Adrenal gland (tissue), 12 donors: ENCODE results near the gene NIPSNAP3A. TPM values are rescaled to one million over a fixed set of nuclear protein-coding genes. Genes with fewer than 3 reads are reported as not detected.

ENCODE experiments used
- DNase-seq, 7 donors: peaks; one replicate each; pipeline ENCODE4 v3.0.0-alpha.2; 2019 to 2020
- H3K27ac ChIP-seq, 5 donors: fragments of 200-600 bp; sonication (generic) in 4 of 5; 1 replicate in 3 of 5; 2 replicates in 2 of 5; pipeline versions ENCODE4 v1.5.1 to v1.8.0; 2016 to 2020; ENCODE audit warnings: mild to moderate bottlenecking in 1 of 5
- H3K27me3 ChIP-seq: fragments of 200-600 bp; 2 replicates; pipeline ENCODE4 v1.8.0; 2021
- H3K36me3 ChIP-seq, 2 donors: fragments of 200-600 bp; replicated peaks in 1 of 2; 1 replicate in 1 of 2; 2 replicates in 1 of 2; pipeline versions ENCODE4 v1.5.1 to v1.8.0; 2018 to 2022
- H3K4me1 ChIP-seq, 2 donors: fragments of 200-600 bp; replicated peaks in 1 of 2; 1 replicate in 1 of 2; 2 replicates in 1 of 2; pipeline versions ENCODE4 v1.5.1 to v1.8.0; 2018 to 2021
- H3K4me3 ChIP-seq, 4 donors: fragments of 200-600 bp; sonication (generic) in 3 of 4; one replicate each; pipeline ENCODE4 v1.5.1; 2016 to 2018
- H3K9me3 ChIP-seq, 3 donors: fragments of 200-600 bp; sonication (generic) in 1 of 3; replicated peaks in 1 of 3; 1 replicate in 2 of 3; 2 replicates in 1 of 3; pipeline versions ENCODE4 v1.5.1 to v1.8.0; 2016 to 2021
- CTCF ChIP-seq, 6 experiments: fragments of 450-650 bp in 4 of 6; fragments of 200-600 bp in 2 of 6; sonication (generic) in 1 of 6; IDR thresholded peaks; 1 replicate in 5 of 6; 2 replicates in 1 of 6; pipeline versions ENCODE4 v1.5.1 to v1.8.0; 2016 to 2021; ENCODE audit warnings: antibody characterized with exemption in 6 of 6, mild to moderate bottlenecking in 2 of 6, moderate library complexity in 1 of 6
- POLR2A ChIP-seq, 2 donors: fragments of 450-650 bp; IDR thresholded peaks; one replicate each; pipeline ENCODE4 v1.6.1; 2017; ENCODE audit warnings: antibody characterized with exemption in 2 of 2, mild to moderate bottlenecking in 2 of 2, moderate library complexity in 1 of 2
- WGBS, 4 donors: extraction: QIAGEN DNeasy Blood & Tissue Kit in 2 of 4; methylation state at CpG; one replicate each; pipeline versions ENCODE4 v1.1.5 to v1.1.7; 2013 to 2017; 5-methylcytosine and 5-hydroxymethylcytosine counted together
- intact Hi-C, 2 donors: fragments of 100-400 bp; cut with DNase I; formaldehyde crosslinking; loops; one replicate each; pipeline versions ENCODE4 v1.14.1 to v1.15.0; 2022 to 2023
- polyA plus RNA-seq, 3 donors: library from polyadenylated mRNA; stranded (reverse); fragments of 200-250 nt in 2 of 3; fragments of 350-450 nt in 1 of 3; fragmentation: Illumina TruSeq in 1 of 3; extraction: RNeasy Lipid Tissue Mini Kit (QIAGEN cat#74804) in 1 of 3; gene quantifications; one replicate each; pipeline ENCODE4 v1.2.3, GENCODE V29; 2013 to 2014
- total RNA-seq, 9 donors: library from RNA; depleted of rRNA in 4 of 9; stranded (reverse); fragments of >200 nt in 4 of 9; fragments of 120-200 nt in 1 of 9; fragmentation: NEBNext Ultra II Directional in 1 of 9; extraction: Animal tissue kit (Norgen Biotek cat#: 25700) in 1 of 9; gene quantifications; one replicate each; pipeline versions ENCODE4 v1.1.0 to v1.2.4, GENCODE V29; 2013 to 2023
- donor health status: healthy with polysubstance abuse.
- donor health status: Bipolar disorder and iron deficiency.
- donor health status: DM: yes; HTN: yes; CAD: no.
- donor health status: DM: no; HTN: no; CAD: no.
- donor health status: DM: no; HTN: no; CAD: no.
- donor health status: DM: yes; HTN: yes; CAD: no.

The NIPSNAP3A gene
- total and polyA plus RNA-seq, 12 donors: 18.3 to 164 (median 43.7) TPM

- intact Hi-C loops: no loop called here
- TF ChIP-seq CTCF (IDR thresholded peaks at IDR 0.05) (no peak), POLR2A (IDR thresholded peaks at IDR 0.05) (no peak)
- peaks cover 0 to 96% of the 10 kb centered on the region in 2 donors for H3K36me3 ChIP-seq
Observed at GRCh38 chr9:104802110-104802509, 54.6 kb downstream of the NIPSNAP3A start.

GRCh38 chr9:104802906-104803305, 55.4 kb downstream of the NIPSNAP3A start:
- H3K9me3 ChIP-seq: no peaks in the 10 kb centered on the region
- peaks cover 0 to 94% of the 10 kb centered on the region in 2 donors for H3K36me3 ChIP-seq
- H3K4me3 ChIP-seq: no peak overlapping the region
- H3K27me3 ChIP-seq: no peaks in the 10 kb centered on the region
- intact Hi-C loops: no loop called here
- DNase-seq: no peak
- TF ChIP-seq CTCF (IDR thresholded peaks at IDR 0.05) (no peak), POLR2A (IDR thresholded peaks at IDR 0.05) (peak in 1 of 2 donors; percentile 11)
- WGBS, 4 donors: 68 to 85% (median 70%) methylated on average over 2 of the region's 2 CpGs
- peaks cover 0 to 34% of the 10 kb centered on the region in 2 donors for H3K4me1 ChIP-seq
- peak overlapping the region in 1 of 5 donors; percentile 21 for H3K27ac ChIP-seq

More at GRCh38 chr9:104802110-104802509, 54.6 kb downstream of the NIPSNAP3A start:
- peak overlapping the region in 1 of 5 donors; percentile 29 for H3K27ac ChIP-seq
- H3K27me3 ChIP-seq: no peaks in the 10 kb centered on the region
- no peaks in the 10 kb centered on the region for H3K9me3 ChIP-seq
- H3K4me1 ChIP-seq: peaks cover 0 to 41% of the 10 kb centered on the region in 2 donors
- no peak for DNase-seq
- WGBS, 4 donors: 84 to 100% (median 87%) methylated on average over 5 of the region's 5 CpGs
- no peak overlapping the region for H3K4me3 ChIP-seq

GRCh38 chr9:104805441-104805840, 58.0 kb downstream of the NIPSNAP3A start:
- Histone ChIP-seq H3K27me3 (no peaks in the 10 kb centered on the region), H3K9me3 (no peaks in the 10 kb centered on the region), H3K27ac (peak overlapping the region in 2 of 5 donors; percentile 15 to 51), H3K36me3 (peaks cover 0 to 97% of the 10 kb centered on the region in 2 donors), H3K4me1 (peaks cover 0 to 19% of the 10 kb centered on the region in 2 donors), H3K4me3 (no peak overlapping the region)
- WGBS, 4 donors: 82 to 100% (median 97%) methylated on average over 1 to 2 of the region's 2 CpGs
- DNase-seq: no peak
- intact Hi-C loops: no loop called here
- TF ChIP-seq POLR2A (IDR thresholded peaks at IDR 0.05): no peak
- TF ChIP-seq CTCF (IDR thresholded peaks at IDR 0.05): no peak

GRCh38 chr9:104808035-104808614, 60.6 kb downstream of the NIPSNAP3A start:
- WGBS, 4 donors: 40 to 45% (median 44%) methylated on average over 3 of the region's 3 CpGs
- Histone ChIP-seq H3K4me1 (peaks cover 0 to 26% of the 10 kb centered on the region in 2 donors), H3K4me3 (no peak overlapping the region), H3K36me3 (peaks cover 0 to 90% of the 10 kb centered on the region in 2 donors), H3K27me3 (no peaks in the 10 kb centered on the region), H3K27ac (peak overlapping the region in 3 of 5 donors; percentile 21 to 47 (median 38)), H3K9me3 (no peaks in the 10 kb centered on the region)
- TF ChIP-seq CTCF (IDR thresholded peaks at IDR 0.05): peak in 2 of 6 experiments; percentile 19 to 29
- TF ChIP-seq POLR2A (IDR thresholded peaks at IDR 0.05): no peak
- intact Hi-C loops: no loop called here
- peak in 2 of 7 donors; percentile 54 to 56 for DNase-seq

Other genes starting within 250 kb of the NIPSNAP3A start
- gene OR13F1, start 243.4 kb upstream of the NIPSNAP3A start, total RNA-seq: not detected
- not detected for gene OR13F1, start 243.4 kb upstream of the NIPSNAP3A start, polyA plus RNA-seq
- 1 to 10 TPM in 1 of 9 donors, not detected in 8; 1.6 TPM for gene OR13C4, start 220.5 kb upstream of the NIPSNAP3A start, total RNA-seq
- gene OR13C4, start 220.5 kb upstream of the NIPSNAP3A start, polyA plus RNA-seq: not detected
- gene OR13C3, start 210.8 kb upstream of the NIPSNAP3A start, total RNA-seq: 1 to 10 TPM in 1 of 9 donors, not detected in 8; 1.8 TPM
- gene OR13C3, start 210.8 kb upstream of the NIPSNAP3A start, polyA plus RNA-seq: not detected
- gene OR13C8, start 178.5 kb upstream of the NIPSNAP3A start, total RNA-seq: not detected
- not detected for gene OR13C8, start 178.5 kb upstream of the NIPSNAP3A start, polyA plus RNA-seq
- 1 to 10 TPM in 1 of 9 donors, not detected in 8; 1.2 TPM for gene OR13C5, start 148.3 kb upstream of the NIPSNAP3A start, total RNA-seq
- not detected for gene OR13C5, start 148.3 kb upstream of the NIPSNAP3A start, polyA plus RNA-seq
- gene OR13C2, start 142.1 kb upstream of the NIPSNAP3A start, total RNA-seq: under 1 TPM in 1 of 9 donors, not detected in 8; 0.83 TPM
- gene OR13C2, start 142.1 kb upstream of the NIPSNAP3A start, polyA plus RNA-seq: not detected
- 1 to 10 TPM in 1 of 9 donors, under 1 TPM in 1, not detected in 7; 0.27 to 1.2 TPM for gene OR13C9, start 129.5 kb upstream of the NIPSNAP3A start, total RNA-seq
- not detected for gene OR13C9, start 129.5 kb upstream of the NIPSNAP3A start, polyA plus RNA-seq
- not detected for gene OR13D1, start 53.2 kb upstream of the NIPSNAP3A start, total RNA-seq
- gene OR13D1, start 53.2 kb upstream of the NIPSNAP3A start, polyA plus RNA-seq: not detected
- 10 to 100 TPM in 6 of 9 donors, 1 to 10 TPM in 3; 8.1 to 28.2 (median 13.4) TPM for gene NIPSNAP3B, start 16.4 kb downstream of the NIPSNAP3A start, total RNA-seq
- gene NIPSNAP3B, start 16.4 kb downstream of the NIPSNAP3A start, polyA plus RNA-seq: 10 to 100 TPM in 2 of 3 donors, 1 to 10 TPM in 1; 8.5 to 36.5 (median 14.0) TPM
- 100 to 1,000 TPM in 8 of 9 donors, 10 to 100 TPM in 1; 99.4 to 446 (median 180) TPM for gene ABCA1, start 180.5 kb downstream of the NIPSNAP3A start, total RNA-seq
- 10 to 100 TPM; 26.8 to 58.4 (median 49.2) TPM for gene ABCA1, start 180.5 kb downstream of the NIPSNAP3A start, polyA plus RNA-seq